Stomach (tissue), 9 donors: ENCODE measurements around the gene CIB4. TPM values are rescaled to one million over a fixed set of nuclear protein-coding genes. Genes with fewer than 3 reads are reported as not detected.

ENCODE experiments used
- DNase-seq, 2 donors: peaks; one replicate each; pipeline versions ENCODE4 v3.0.0 to v3.0.0-alpha.2; 2013 to 2019
- H3K27ac ChIP-seq, 5 donors: fragments of 200-600 bp in 4 of 5; sonication (generic) in 4 of 5; one replicate each; pipeline ENCODE4 v1.5.1; 2013 to 2019; ENCODE audit warnings: mild to moderate bottlenecking in 1 of 5, moderate library complexity in 1 of 5
- H3K27me3 ChIP-seq, 3 donors: fragments of 200-600 bp; sonication (generic); one replicate each; pipeline ENCODE4 v1.5.1; 2017 to 2019; ENCODE audit warnings: mixed run types in 1 of 3
- H3K36me3 ChIP-seq, 4 donors: fragments of 200-600 bp; sonication (generic); 1 replicate in 3 of 4; 2 replicates in 1 of 4; pipeline ENCODE4 v1.5.1; 2016 to 2019
- H3K4me1 ChIP-seq, 4 donors: fragments of 200-600 bp; sonication (generic); one replicate each; pipeline ENCODE4 v1.5.1; 2016 to 2019
- H3K4me3 ChIP-seq, 4 donors: fragments of 200-600 bp; sonication (generic) in 3 of 4; one replicate each; pipeline ENCODE4 v1.5.1; 2016 to 2019; ENCODE audit warnings: mild to moderate bottlenecking in 1 of 4
- H3K9me3 ChIP-seq, 4 donors: fragments of 200-600 bp; sonication (generic); one replicate each; pipeline ENCODE4 v1.5.1; 2016 to 2019
- EP300 ChIP-seq: sonication (generic); formaldehyde crosslinking; IDR thresholded peaks from one replicate; pipeline ENCODE4 v1.6.1; 2017; ENCODE audit warnings: antibody characterized with exemption
- POLR2A ChIP-seq, 4 donors: fragments of 450-650 bp; IDR thresholded peaks; one replicate each; pipeline ENCODE4 v1.6.1; 2016; ENCODE audit warnings: antibody characterized with exemption in 4 of 4, control low read depth in 2 of 4, mild to moderate bottlenecking in 1 of 4, moderate library complexity in 1 of 4
- POLR2AphosphoS5 ChIP-seq, 3 donors: sonication (generic); formaldehyde crosslinking; IDR thresholded peaks; one replicate each; pipeline ENCODE4 v1.6.1; 2016; ENCODE audit warnings: antibody characterized with exemption in 3 of 3
- WGBS, 5 donors: extraction: QIAGEN DNeasy Blood & Tissue Kit in 3 of 5; methylation state at CpG; one replicate each; pipeline versions ENCODE4 v1.1.5 to v1.1.7; 2013 to 2018; 5-methylcytosine and 5-hydroxymethylcytosine counted together
- intact Hi-C: fragments of 100-400 bp; cut with DNase I; formaldehyde crosslinking; loops from one replicate; pipeline ENCODE4 v1.15.1; 2023; ENCODE audit warnings: low total_unique reads
- polyA plus RNA-seq, 3 donors: library from polyadenylated mRNA; stranded (reverse); fragments of 200-250 nt; gene quantifications; one replicate each; pipeline ENCODE4 v1.2.3, GENCODE V29; 2013
- total RNA-seq, 5 donors: library from RNA; depleted of rRNA; stranded (reverse); fragments of >200 nt; gene quantifications; one replicate each; pipeline versions ENCODE4 v1.1.0 to v1.2.3, GENCODE V29; 2014 to 2016
- TF ChIP-seq, protein P1 (sequence below), 7 experiments: fragments of 450-650 bp in 4 of 7; fragments of 200-600 bp in 3 of 7; sonication (generic) in 3 of 7; IDR thresholded peaks; one replicate each; pipeline ENCODE4 v1.5.1; 2016 to 2019; ENCODE audit warnings: antibody characterized with exemption in 7 of 7, control low read depth in 2 of 7, mild to moderate bottlenecking in 1 of 7
- donor health status: healthy with polysubstance abuse.
- donor health status: Bipolar disorder and iron deficiency.
- donor health status: healthy.

CIB4 gene
- total and polyA plus RNA-seq, 8 donors = 1.8 TPM; not detected in 6

GRCh38 chr2:26602575-26602974, 38.6 kb downstream of the CIB4 start:
- intact Hi-C loops = no loop called here
- H3K9me3 ChIP-seq = no peaks in the 10 kb centered on the region
- no peaks in the 10 kb centered on the region for H3K36me3 ChIP-seq
- H3K27ac ChIP-seq = no peak overlapping the region
- H3K27me3 ChIP-seq = peaks cover 0 to 50% (median 5%) of the 10 kb centered on the region in 3 donors
- WGBS, 5 donors = 63 to 71% (median 65%) methylated on average over 6 of the region's 6 CpGs
- TF ChIP-seq POLR2A (IDR thresholded peaks at IDR 0.05) (no peak), POLR2AphosphoS5 (IDR thresholded peaks at IDR 0.05) (no peak), EP300 (no peak)
- TF ChIP-seq, protein P1, sequence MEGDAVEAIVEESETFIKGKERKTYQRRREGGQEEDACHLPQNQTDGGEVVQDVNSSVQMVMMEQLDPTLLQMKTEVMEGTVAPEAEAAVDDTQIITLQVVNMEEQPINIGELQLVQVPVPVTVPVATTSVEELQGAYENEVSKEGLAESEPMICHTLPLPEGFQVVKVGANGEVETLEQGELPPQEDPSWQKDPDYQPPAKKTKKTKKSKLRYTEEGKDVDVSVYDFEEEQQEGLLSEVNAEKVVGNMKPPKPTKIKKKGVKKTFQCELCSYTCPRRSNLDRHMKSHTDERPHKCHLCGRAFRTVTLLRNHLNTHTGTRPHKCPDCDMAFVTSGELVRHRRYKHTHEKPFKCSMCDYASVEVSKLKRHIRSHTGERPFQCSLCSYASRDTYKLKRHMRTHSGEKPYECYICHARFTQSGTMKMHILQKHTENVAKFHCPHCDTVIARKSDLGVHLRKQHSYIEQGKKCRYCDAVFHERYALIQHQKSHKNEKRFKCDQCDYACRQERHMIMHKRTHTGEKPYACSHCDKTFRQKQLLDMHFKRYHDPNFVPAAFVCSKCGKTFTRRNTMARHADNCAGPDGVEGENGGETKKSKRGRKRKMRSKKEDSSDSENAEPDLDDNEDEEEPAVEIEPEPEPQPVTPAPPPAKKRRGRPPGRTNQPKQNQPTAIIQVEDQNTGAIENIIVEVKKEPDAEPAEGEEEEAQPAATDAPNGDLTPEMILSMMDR (IDR thresholded peaks at IDR 0.05) = no peak
- DNase-seq = no peak
- H3K4me3 ChIP-seq = no peak overlapping the region
- peaks cover 0 to 16% (median 7%) of the 10 kb centered on the region in 4 donors for H3K4me1 ChIP-seq

DNA sequence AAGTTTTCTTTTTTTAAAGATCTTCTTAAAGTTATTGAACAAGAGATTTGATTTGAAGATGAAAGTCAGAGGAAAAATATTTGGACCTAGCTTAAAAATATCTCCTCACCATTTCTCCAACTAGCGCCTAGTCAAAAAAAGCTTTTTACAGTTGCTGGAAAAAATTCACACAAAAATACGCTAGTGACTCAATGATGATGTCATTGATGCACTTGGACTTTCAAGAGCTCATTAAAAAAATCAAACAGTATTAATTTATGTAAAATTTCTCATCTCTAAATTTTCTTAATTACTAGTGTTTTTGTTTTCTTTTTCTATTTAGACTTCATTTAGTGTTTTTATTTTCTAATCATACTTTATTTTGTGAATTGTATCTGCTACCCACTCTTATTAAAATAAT, 41.8 kb downstream of the CIB4 start:
- Histone ChIP-seq H3K4me1 (no peaks in the 10 kb centered on the region), H3K36me3 (no peaks in the 10 kb centered on the region), H3K4me3 (no peak overlapping the region), H3K9me3 (no peaks in the 10 kb centered on the region), H3K27ac (no peak overlapping the region), H3K27me3 (peaks cover 0 to 69% (median 18%) of the 10 kb centered on the region in 3 donors)
- no peak for DNase-seq
- TF ChIP-seq, protein P1 (IDR thresholded peaks at IDR 0.05) = no peak
- no peak for TF ChIP-seq POLR2A (IDR thresholded peaks at IDR 0.05)
- no peak for TF ChIP-seq EP300
- TF ChIP-seq POLR2AphosphoS5 (IDR thresholded peaks at IDR 0.05) = no peak
- WGBS, 5 donors = 85 to 96% (median 91%) methylated on average over 2 of the region's 2 CpGs
- intact Hi-C loops = no loop called here

DNA sequence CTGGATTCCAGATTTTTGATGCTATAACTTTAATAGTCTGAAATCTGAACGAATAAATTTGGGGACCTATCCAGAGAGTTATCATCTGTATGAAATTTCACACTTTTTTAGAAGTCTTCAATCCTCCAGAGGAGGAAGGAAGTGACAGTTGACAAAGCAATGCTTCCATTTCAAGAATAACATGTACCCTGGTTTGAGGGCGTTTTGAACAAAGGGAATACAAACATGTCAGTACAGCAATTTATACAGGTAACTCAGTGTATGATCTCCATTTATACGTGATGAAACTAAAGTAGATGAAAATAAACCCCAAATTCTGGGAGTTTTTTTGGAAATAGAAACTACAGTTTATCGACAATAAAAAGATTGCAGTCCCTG, 42.2 kb downstream of the CIB4 start:
- no peaks in the 10 kb centered on the region for H3K36me3 ChIP-seq
- H3K4me3 ChIP-seq = no peak overlapping the region
- TF ChIP-seq POLR2A (IDR thresholded peaks at IDR 0.05) (no peak), EP300 (no peak), POLR2AphosphoS5 (IDR thresholded peaks at IDR 0.05) (no peak)
- TF ChIP-seq, protein P1 (IDR thresholded peaks at IDR 0.05) = no peak
- no peaks in the 10 kb centered on the region for H3K9me3 ChIP-seq
- 57 to 60% (median 58%) methylated on average over 4 of the region's 4 CpGs for WGBS, 5 donors
- intact Hi-C loops = no loop called here
- H3K27ac ChIP-seq = no peak overlapping the region
- H3K27me3 ChIP-seq = peaks cover 0 to 70% (median 18%) of the 10 kb centered on the region in 3 donors
- DNase-seq = no peak
- H3K4me1 ChIP-seq = no peaks in the 10 kb centered on the region

GRCh38 chr2:26598336-26598995, 42.7 kb downstream of the CIB4 start:
- intact Hi-C loops = no loop called here
- DNase-seq = peak; percentile 11 to 17

More at GRCh38 chr2:26598336-26598995, 42.7 kb downstream of the CIB4 start:
- Histone ChIP-seq H3K9me3 (no peaks in the 10 kb centered on the region), H3K4me1 (no peaks in the 10 kb centered on the region), H3K36me3 (no peaks in the 10 kb centered on the region), H3K27ac (no peak overlapping the region), H3K27me3 (peaks cover 0 to 74% (median 18%) of the 10 kb centered on the region in 3 donors), H3K4me3 (no peak overlapping the region)
- 63 to 73% (median 70%) methylated on average over 11 to 13 of the region's 13 CpGs for WGBS, 5 donors
- TF ChIP-seq POLR2A (IDR thresholded peaks at IDR 0.05) = no peak
- TF ChIP-seq POLR2AphosphoS5 (IDR thresholded peaks at IDR 0.05) = no peak
- TF ChIP-seq, protein P1 (IDR thresholded peaks at IDR 0.05) = no peak
- TF ChIP-seq EP300 = no peak
